Activated naive CD4-positive, alpha-beta T cell treated with anti-CD3 and anti-CD28 coated beads for 36 hours (primary cell): ENCODE data around the gene PRSS2. TPM values are rescaled to one million over a fixed set of nuclear protein-coding genes. Genes with fewer than 3 reads are reported as not detected.
"Not testable (repeated sequence)": the region's sequence is repeated elsewhere in the genome, so short reads cannot be mapped to it uniquely, and the experiment has no call there.

Experiments
- CTCF ChIA-PET: fragments of 350-600 bp; sonication (Branson Sonifier 250); formaldehyde crosslinking; loops from one replicate; lab custom pipeline; 2021; ENCODE audit warnings: antibody characterized with exemption; lab: Charles Lee
- DNase-seq: peaks from one replicate; pipeline ENCODE4 v3.0.0-alpha.2; 2020
- H3K27ac Mint-ChIP-seq: one replicate; pipeline ENCODE4 v1.8.0; 2021; ENCODE audit warnings: mild to moderate bottlenecking, mixed read lengths
- H3K27me3 Mint-ChIP-seq: one replicate; pipeline ENCODE4 v1.8.0; 2021; ENCODE audit warnings: low read depth, mixed read lengths
- H3K36me3 Mint-ChIP-seq: one replicate; pipeline ENCODE4 v1.8.0; 2021; ENCODE audit warnings: low read depth, mixed read lengths
- H3K4me1 Mint-ChIP-seq: one replicate; pipeline ENCODE4 v1.8.0; 2021; ENCODE audit warnings: low read depth, mixed read lengths
- H3K4me3 Mint-ChIP-seq: one replicate; pipeline ENCODE4 v1.8.0; 2021; ENCODE audit warnings: mild to moderate bottlenecking, moderate library complexity, mixed read lengths
- H3K9me3 Mint-ChIP-seq: one replicate; pipeline ENCODE4 v1.8.0; 2021; ENCODE audit warnings: mixed read lengths
- intact Hi-C: fragments of 100-400 bp; cut with micrococcal nuclease; formaldehyde crosslinking; loops from one replicate; pipeline ENCODE4 v1.15.1; 2023
- total RNA-seq, 2 experiments: library from RNA; stranded (reverse); gene quantifications; one replicate each; pipeline ENCODE4 v1.2.3, GENCODE V29; 2021

PRSS2 gene
- under 1 TPM in 1 of 2 experiments, not detected in 1; 0.50 TPM for total RNA-seq

DNA sequence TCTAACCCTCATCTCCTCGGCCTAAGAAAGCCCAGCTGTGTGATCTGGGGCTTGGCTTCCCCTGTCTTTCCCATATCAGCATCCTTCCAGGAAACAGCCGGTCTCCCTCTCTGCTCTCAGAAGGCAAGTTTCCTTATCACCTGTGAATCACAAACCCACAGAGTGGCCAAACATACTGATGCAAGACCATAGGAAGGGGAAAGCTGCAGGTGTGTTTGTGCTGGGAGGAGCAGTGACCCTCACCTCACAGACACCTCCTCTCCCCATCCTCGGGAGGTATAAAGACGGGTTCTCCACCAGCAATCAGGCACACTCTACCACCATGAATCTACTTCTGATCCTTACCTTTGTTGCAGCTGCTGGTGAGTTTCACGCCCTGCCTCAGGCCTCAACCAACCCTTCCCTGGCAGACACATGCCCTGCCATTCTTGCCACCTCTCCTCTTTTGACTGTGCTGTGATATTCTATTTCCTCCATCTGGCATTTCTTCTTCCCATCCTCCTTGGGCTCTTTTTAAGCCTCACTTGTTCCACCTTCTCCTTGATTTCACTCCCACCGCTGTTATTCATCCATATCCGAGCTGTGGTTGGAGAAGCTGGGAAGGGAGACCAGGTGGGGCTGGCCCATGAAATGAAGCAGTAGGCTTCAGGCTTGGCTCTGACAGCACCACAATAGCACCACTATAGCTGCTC, at the start of gene PRSS2:
Gene PRSS2, plus strand, starts transcription at position 310 of the 692 bp plus-strand sequence. Its CDS starts 13 bp downstream, at position 323.
- no peak within 1 kb of the TSS for H3K4me3 Mint-ChIP-seq
- intact Hi-C loops = no loop called here
- peak within 1 kb of the TSS; percentile 70 for H3K27ac Mint-ChIP-seq
- H3K9me3 Mint-ChIP-seq = no peaks in the 10 kb centered on the region
- DNase-seq = peak; percentile 9
- peaks cover 2% of the 10 kb centered on the region for H3K27me3 Mint-ChIP-seq
- no peaks in the 10 kb centered on the region for H3K36me3 Mint-ChIP-seq
- CTCF ChIA-PET = interaction anchor here (0.5 to 0.8 kb wide), 2 partner anchors 16 to 137 kb away, joined by 3 read pairs; no protein-coding TSS in a partner anchor
- H3K4me1 Mint-ChIP-seq = peaks cover 11% of the 10 kb centered on the region

DNA sequence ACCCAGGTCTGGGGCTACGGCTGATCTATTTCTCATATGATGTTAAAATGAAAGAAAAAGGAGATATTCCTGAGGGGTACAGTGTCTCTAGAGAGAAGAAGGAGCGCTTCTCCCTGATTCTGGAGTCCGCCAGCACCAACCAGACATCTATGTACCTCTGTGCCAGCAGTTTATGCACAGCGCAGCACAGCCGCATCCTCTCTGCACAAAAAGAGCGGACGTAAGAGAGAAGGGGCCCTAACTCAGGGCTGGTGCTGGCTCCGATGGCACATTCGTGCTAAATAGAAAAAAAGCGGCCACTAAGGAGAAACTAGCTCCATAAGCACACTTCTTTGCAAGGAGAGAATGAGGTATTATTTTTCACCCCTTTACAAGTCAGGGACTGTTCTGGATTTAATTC, 49.8 kb upstream of the PRSS2 start:
- H3K36me3 Mint-ChIP-seq = no peaks in the 10 kb centered on the region
- peak overlapping the region; percentile 56 for H3K4me3 Mint-ChIP-seq
- CTCF ChIA-PET = interaction anchor here (1.5 kb wide), 1 partner anchor 9 kb away, joined by 3 read pairs; no protein-coding TSS in a partner anchor
- H3K9me3 Mint-ChIP-seq = no peaks in the 10 kb centered on the region
- intact Hi-C loops = no loop called here
- no peaks in the 10 kb centered on the region for H3K27me3 Mint-ChIP-seq
- H3K4me1 Mint-ChIP-seq = peaks cover 15% of the 10 kb centered on the region
- DNase-seq = no peak
- H3K27ac Mint-ChIP-seq = peak overlapping the region; percentile 79

GRCh38 chr7:142722248-142722794, 48.4 kb upstream of the PRSS2 start:
- DNase-seq = no peak
- Mint-ChIP-seq H3K36me3 (no peaks in the 10 kb centered on the region), H3K27ac (peak overlapping the region; percentile 68), H3K4me1 (peaks cover 10% of the 10 kb centered on the region), H3K27me3 (no peaks in the 10 kb centered on the region), H3K9me3 (no peaks in the 10 kb centered on the region), H3K4me3 (peak overlapping the region; percentile 80)
- intact Hi-C loops = no loop called here
- CTCF ChIA-PET = no interaction called here

- H3K9me3 Mint-ChIP-seq = no peaks in the 10 kb centered on the region
- no peaks in the 10 kb centered on the region for H3K27me3 Mint-ChIP-seq
- no peaks in the 10 kb centered on the region for H3K36me3 Mint-ChIP-seq
- no peak overlapping the region for H3K4me3 Mint-ChIP-seq
- intact Hi-C loops = no loop called here
- no peak for DNase-seq
- CTCF ChIA-PET = no interaction called here
- H3K27ac Mint-ChIP-seq = no peak overlapping the region
- no peaks in the 10 kb centered on the region for H3K4me1 Mint-ChIP-seq
These were observed 37.5 kb upstream of the PRSS2 start for GRCh38 chr7:142733271-142733670.

- Mint-ChIP-seq H3K27me3 (no peaks in the 10 kb centered on the region), H3K4me1 (peaks cover 7% of the 10 kb centered on the region), H3K36me3 (no peaks in the 10 kb centered on the region), H3K9me3 (no peaks in the 10 kb centered on the region), H3K4me3 (peak overlapping the region; percentile 36), H3K27ac (peak overlapping the region; percentile 41)
- CTCF ChIA-PET = no interaction called here
- DNase-seq = no peak
- intact Hi-C loops = no loop called here
These were observed 30.8 kb upstream of the PRSS2 start for GRCh38 chr7:142739923-142740492.

GRCh38 chr7:142740786-142741185, 30.0 kb upstream of the PRSS2 start:
- Mint-ChIP-seq H3K4me1 (peaks cover 7% of the 10 kb centered on the region), H3K36me3 (no peaks in the 10 kb centered on the region), H3K4me3 (no peak overlapping the region), H3K27ac (no peak overlapping the region), H3K27me3 (no peaks in the 10 kb centered on the region), H3K9me3 (no peaks in the 10 kb centered on the region)
- CTCF ChIA-PET = no interaction called here
- DNase-seq = no peak
- intact Hi-C loops = no loop called here

DNA sequence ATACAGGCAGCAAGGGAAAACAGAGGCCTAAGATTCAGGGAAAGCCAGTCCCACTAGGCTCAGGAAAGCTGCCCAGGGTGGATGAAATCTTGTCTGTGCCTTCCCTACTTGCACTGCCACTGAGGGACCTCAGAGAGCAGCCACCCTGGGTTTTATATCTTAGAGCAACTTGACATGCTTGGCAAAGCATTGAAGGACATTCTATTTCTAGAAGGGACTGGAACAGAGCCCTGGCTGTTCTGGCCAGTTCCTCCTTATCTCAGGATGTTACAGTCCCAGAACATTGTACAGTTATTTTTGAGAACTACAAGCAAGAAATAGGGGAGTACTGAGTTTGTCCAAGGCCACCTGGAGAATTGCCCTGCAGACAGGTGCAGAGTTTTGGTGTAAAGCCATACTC, 28.8 kb upstream of the PRSS2 start:
- H3K36me3 Mint-ChIP-seq, DNase-seq, intact Hi-C loops, H3K27ac Mint-ChIP-seq, H3K4me3 Mint-ChIP-seq, CTCF ChIA-PET, H3K27me3 Mint-ChIP-seq, H3K4me1 Mint-ChIP-seq, H3K9me3 Mint-ChIP-seq: not testable (repeated sequence)

- peaks cover under 1% of the 10 kb centered on the region for H3K4me1 Mint-ChIP-seq
- CTCF ChIA-PET = no interaction called here
- H3K9me3 Mint-ChIP-seq = no peaks in the 10 kb centered on the region
- no peaks in the 10 kb centered on the region for H3K27me3 Mint-ChIP-seq
- H3K4me3 Mint-ChIP-seq = no peak overlapping the region
- intact Hi-C loops = no loop called here
- H3K36me3 Mint-ChIP-seq = no peaks in the 10 kb centered on the region
- H3K27ac Mint-ChIP-seq = no peak overlapping the region
- DNase-seq = no peak
These were observed 25.6 kb upstream of the PRSS2 start for GRCh38 chr7:142745091-142745635.

DNA sequence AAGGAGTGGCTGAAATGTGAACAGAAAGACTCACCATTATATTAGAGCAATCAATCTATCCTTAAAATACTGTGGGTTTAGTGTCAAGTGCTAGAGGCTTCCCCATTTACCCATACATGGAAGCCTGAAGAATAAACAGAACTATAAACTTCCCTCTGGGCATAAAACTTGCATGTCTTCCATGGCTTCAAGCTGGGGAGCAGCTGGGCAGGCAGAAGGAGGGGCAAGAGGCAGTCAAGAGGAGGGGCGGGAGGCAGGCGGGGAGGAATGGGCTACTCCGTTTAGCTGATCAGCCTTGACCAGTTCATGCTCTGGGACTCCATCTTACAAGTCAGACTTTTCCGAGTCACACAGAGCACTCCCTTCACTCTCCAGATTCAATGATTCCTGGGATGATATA, 25.0 kb upstream of the PRSS2 start:
- intact Hi-C loops = no loop called here
- Mint-ChIP-seq H3K27ac (no peak overlapping the region), H3K4me3 (no peak overlapping the region), H3K4me1 (no peaks in the 10 kb centered on the region), H3K9me3 (no peaks in the 10 kb centered on the region), H3K27me3 (no peaks in the 10 kb centered on the region), H3K36me3 (no peaks in the 10 kb centered on the region)
- CTCF ChIA-PET = no interaction called here
- DNase-seq = no peak

- no peaks in the 10 kb centered on the region for H3K36me3 Mint-ChIP-seq
- no peaks in the 10 kb centered on the region for H3K27me3 Mint-ChIP-seq
- no peak overlapping the region for H3K27ac Mint-ChIP-seq
- no peak for DNase-seq
- H3K9me3 Mint-ChIP-seq = no peaks in the 10 kb centered on the region
- no peak overlapping the region for H3K4me3 Mint-ChIP-seq
- no peaks in the 10 kb centered on the region for H3K4me1 Mint-ChIP-seq
- intact Hi-C loops = no loop called here
- CTCF ChIA-PET = no interaction called here
These were observed 24.5 kb upstream of the PRSS2 start for GRCh38 chr7:142746264-142746663.

DNA sequence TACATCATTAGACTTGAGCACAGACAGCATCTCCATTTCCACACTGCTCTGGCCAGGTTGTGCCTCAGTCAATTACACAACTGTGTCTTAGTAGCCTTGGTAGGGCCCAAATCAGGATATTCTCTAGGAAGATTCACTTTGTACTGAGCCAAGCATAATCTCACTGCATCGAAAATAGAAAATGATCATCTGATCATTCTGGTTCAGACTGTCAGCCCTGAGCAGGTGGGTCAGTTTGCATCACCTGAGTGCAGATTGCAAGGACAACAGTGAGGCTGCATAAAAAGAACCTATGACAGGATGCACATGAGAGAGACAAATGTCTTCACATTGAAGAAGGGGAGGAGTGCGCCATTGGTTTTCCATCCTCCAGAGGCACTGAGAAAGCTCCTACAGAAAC, 22.4 kb upstream of the PRSS2 start:
- H3K9me3 Mint-ChIP-seq, H3K4me3 Mint-ChIP-seq: not testable (repeated sequence)

GRCh38 chr7:142749218-142749993, 21.4 kb upstream of the PRSS2 start, which contains the start of gene PRSS1:
Gene PRSS1, plus strand, starts transcription at chr7:142749472. Its CDS starts 13 bp downstream, at chr7:142749485.
- H3K4me3 Mint-ChIP-seq = no peak within 1 kb of the TSS
- DNase-seq = no peak
- H3K9me3 Mint-ChIP-seq = no peaks in the 10 kb centered on the region
- CTCF ChIA-PET = no interaction called here
- no peaks in the 10 kb centered on the region for H3K36me3 Mint-ChIP-seq
- no peak within 1 kb of the TSS for H3K27ac Mint-ChIP-seq
- intact Hi-C loops = no loop called here
- H3K4me1 Mint-ChIP-seq = no peaks in the 10 kb centered on the region
- no peaks in the 10 kb centered on the region for H3K27me3 Mint-ChIP-seq

More for the DNA sequence above, 22.4 kb upstream of the PRSS2 start:
- CTCF ChIA-PET, H3K36me3 Mint-ChIP-seq, DNase-seq, H3K27me3 Mint-ChIP-seq, H3K4me1 Mint-ChIP-seq, H3K27ac Mint-ChIP-seq, intact Hi-C loops: not testable (repeated sequence)
